SU-DHL-6 (cell line): Measurements from ENCODE around the gene ADCY5.

Experiments
- H2AFZ ChIP-seq: fragments of 200-600 bp; sonication (generic); 2 replicates; pipeline ENCODE4 v1.6.1; 2014; ENCODE audit warnings: low read depth, mild to moderate bottlenecking, moderate library complexity, mixed read lengths, antibody characterized with exemption, low read length; ENCODE audit not compliant: severe bottlenecking
- H3F3A ChIP-seq: fragments of 200-600 bp; shearing (Covaris generic); 2 replicates; pipeline ENCODE4 v1.6.0; 2016; ENCODE audit warnings: antibody characterized with exemption, mild to moderate bottlenecking; ENCODE audit not compliant: insufficient read depth
- H3K27ac ChIP-seq: fragments of 200-600 bp; sonication (generic); 2 replicates; pipeline ENCODE4 v1.5.1; 2016; ENCODE audit warnings: low read depth, mild to moderate bottlenecking, low read length, moderate library complexity, mixed read lengths
- H3K27me3 ChIP-seq: fragments of 200-600 bp; sonication (generic), shearing (Covaris generic); 2 replicates; pipeline ENCODE4 v1.6.0; 2014; ENCODE audit warnings: mild to moderate bottlenecking, low read length
- H3K36me3 ChIP-seq: fragments of 200-600 bp; sonication (generic); 2 replicates; pipeline ENCODE4 v1.6.1; 2014; ENCODE audit warnings: mild to moderate bottlenecking, low read length, mixed read lengths
- H3K4me2 ChIP-seq: fragments of 300-600, 200-600 bp; shearing (Covaris generic), sonication (generic); 2 replicates; pipeline ENCODE4 v1.6.0; 2014; ENCODE audit warnings: low read length, low read depth, mild to moderate bottlenecking; ENCODE audit not compliant: poor library complexity, severe bottlenecking
- H3K4me3 ChIP-seq: fragments of 200-600 bp; sonication (generic); 2 replicates; pipeline ENCODE4 v1.5.1; 2014; ENCODE audit warnings: antibody characterized with exemption, low read length, mild to moderate bottlenecking, mixed read lengths; ENCODE audit not compliant: insufficient read depth, poor library complexity, severe bottlenecking
- H3K79me2 ChIP-seq: fragments of 200-600 bp; sonication (generic); 2 replicates; pipeline ENCODE4 v1.6.1; 2014; ENCODE audit warnings: mild to moderate bottlenecking, low read length, moderate library complexity; ENCODE audit not compliant: insufficient read depth
- H3K9ac ChIP-seq: fragments of 200-600 bp; sonication (generic); 2 replicates; pipeline ENCODE4 v1.7.0; 2014; ENCODE audit warnings: mild to moderate bottlenecking, low read length
- H3K9me2 ChIP-seq: fragments of 200-600 bp; sonication (generic); replicated peaks from 2 replicates; pipeline ENCODE4 v1.6.1; 2014; ENCODE audit warnings: low read length; ENCODE audit not compliant: insufficient read depth
- H3K9me3 ChIP-seq: fragments of 200-600 bp; sonication (generic); 2 replicates; pipeline ENCODE4 v1.6.1; 2014; ENCODE audit warnings: low read length, mixed read lengths; ENCODE audit not compliant: insufficient read depth
- H4K20me1 ChIP-seq: fragments of 200-600 bp; sonication (generic); 2 replicates; pipeline ENCODE4 v1.6.1; 2014; ENCODE audit warnings: low read depth, mild to moderate bottlenecking, antibody characterized with exemption, low read length, moderate library complexity, mixed read lengths
- EZH2phosphoT487 ChIP-seq: fragments of 200-600 bp; sonication (generic), shearing (Covaris generic); conservative IDR thresholded peaks from 2 replicates; pipeline ENCODE4 v1.6.1; 2018; ENCODE audit warnings: mild to moderate bottlenecking, antibody characterized with exemption, low read length, moderate library complexity, mixed read lengths
- TF ChIP-seq, protein P1 (sequence below): fragments of 200-600 bp; sonication (generic); IDR thresholded peaks from one replicate; pipeline ENCODE4 v1.5.1; 2017; ENCODE audit warnings: antibody characterized with exemption, mild to moderate bottlenecking, low read length, moderate library complexity; ENCODE audit not compliant: insufficient read depth, poor library complexity, severe bottlenecking

Gene ADCY5

DNA sequence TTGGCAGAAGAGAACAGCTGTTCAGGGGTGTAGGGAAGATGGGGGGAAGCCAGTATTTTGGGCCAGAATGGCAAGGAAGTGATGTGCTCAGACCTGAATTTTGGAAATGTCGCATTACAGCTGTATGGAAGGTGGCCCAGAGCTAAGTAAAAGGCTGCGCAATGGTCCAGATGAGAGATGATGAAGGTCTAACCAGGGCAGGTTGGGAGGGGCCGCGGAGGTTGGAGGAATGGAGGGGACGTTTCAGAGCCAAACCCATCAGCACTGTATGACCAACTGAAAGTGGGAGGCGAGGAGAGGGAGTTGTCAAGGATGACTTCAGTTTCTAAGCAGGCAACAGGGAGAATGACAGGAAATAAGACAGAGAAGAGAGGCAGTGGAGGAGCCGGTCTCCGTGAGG lies 60.8 kb downstream of the ADCY5 start:
- no peaks in the 10 kb centered on the region for H3K36me3 ChIP-seq
- H3K9me3 ChIP-seq = no peaks in the 10 kb centered on the region
- no peaks in the 10 kb centered on the region for H4K20me1 ChIP-seq
- H3K4me2 ChIP-seq = no peak overlapping the region
- H3K4me3 ChIP-seq = no peak overlapping the region
- H2AFZ ChIP-seq = no peak overlapping the region
- H3K9me2 ChIP-seq = no peaks in the 10 kb centered on the region
- H3F3A ChIP-seq = no peaks in the 10 kb centered on the region
- H3K27ac ChIP-seq = no peak overlapping the region
- no peaks in the 10 kb centered on the region for H3K27me3 ChIP-seq
- no peak overlapping the region for H3K9ac ChIP-seq
- no peaks in the 10 kb centered on the region for H3K79me2 ChIP-seq
- no peak for TF ChIP-seq EZH2phosphoT487

DNA sequence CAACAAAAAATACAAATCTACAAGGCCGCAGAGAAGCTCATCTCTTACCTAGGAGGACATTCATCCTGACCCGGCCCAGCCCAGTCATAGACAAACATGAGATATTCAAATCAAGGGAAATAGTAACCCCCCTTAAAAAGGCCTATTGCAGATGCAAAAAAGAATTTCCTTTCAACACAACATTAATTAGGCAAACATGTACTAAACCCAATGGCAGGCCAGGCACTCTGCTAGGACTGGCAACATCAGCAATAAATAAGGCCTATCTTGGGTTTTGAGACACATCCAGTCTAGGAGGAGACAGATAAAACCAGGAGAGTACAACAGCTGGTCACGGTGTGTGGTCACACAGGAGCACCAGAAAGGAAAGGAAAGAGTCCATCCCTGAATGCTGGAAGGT lies 61.4 kb downstream of the ADCY5 start:
- no peak for TF ChIP-seq EZH2phosphoT487
- TF ChIP-seq, protein P1, sequence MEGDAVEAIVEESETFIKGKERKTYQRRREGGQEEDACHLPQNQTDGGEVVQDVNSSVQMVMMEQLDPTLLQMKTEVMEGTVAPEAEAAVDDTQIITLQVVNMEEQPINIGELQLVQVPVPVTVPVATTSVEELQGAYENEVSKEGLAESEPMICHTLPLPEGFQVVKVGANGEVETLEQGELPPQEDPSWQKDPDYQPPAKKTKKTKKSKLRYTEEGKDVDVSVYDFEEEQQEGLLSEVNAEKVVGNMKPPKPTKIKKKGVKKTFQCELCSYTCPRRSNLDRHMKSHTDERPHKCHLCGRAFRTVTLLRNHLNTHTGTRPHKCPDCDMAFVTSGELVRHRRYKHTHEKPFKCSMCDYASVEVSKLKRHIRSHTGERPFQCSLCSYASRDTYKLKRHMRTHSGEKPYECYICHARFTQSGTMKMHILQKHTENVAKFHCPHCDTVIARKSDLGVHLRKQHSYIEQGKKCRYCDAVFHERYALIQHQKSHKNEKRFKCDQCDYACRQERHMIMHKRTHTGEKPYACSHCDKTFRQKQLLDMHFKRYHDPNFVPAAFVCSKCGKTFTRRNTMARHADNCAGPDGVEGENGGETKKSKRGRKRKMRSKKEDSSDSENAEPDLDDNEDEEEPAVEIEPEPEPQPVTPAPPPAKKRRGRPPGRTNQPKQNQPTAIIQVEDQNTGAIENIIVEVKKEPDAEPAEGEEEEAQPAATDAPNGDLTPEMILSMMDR = no peak
- no peaks in the 10 kb centered on the region for H3K27me3 ChIP-seq

DNA sequence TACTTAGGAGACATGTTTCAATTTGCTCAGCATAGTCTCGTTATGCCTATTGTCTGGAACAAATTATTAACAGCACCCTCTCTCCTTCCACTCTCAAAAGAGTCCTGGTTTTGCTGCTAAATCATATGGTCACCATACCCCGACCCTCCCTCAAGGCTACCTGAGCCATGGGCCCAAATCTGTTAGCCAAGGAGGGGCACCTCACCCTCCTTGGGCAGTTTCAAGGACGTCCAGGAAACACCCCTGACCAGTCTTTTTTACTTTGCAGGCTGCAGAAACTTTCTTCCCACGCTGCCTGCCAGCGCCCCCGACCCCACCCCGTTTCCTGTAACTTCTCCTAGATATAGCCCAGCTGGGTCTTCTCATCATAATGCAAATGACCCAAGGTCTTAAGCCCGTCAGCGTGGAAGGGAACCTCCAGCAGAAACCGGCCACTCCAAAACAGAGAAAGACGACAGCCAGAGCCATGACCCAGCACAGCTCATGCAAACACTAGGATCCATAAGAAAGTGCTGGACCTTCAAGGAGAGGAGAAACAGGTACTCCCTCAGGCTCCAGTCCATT lies 62.3 kb downstream of the ADCY5 start:
- no peaks in the 10 kb centered on the region for H3K9me3 ChIP-seq
- no peaks in the 10 kb centered on the region for H3F3A ChIP-seq
- no peak overlapping the region for H3K27ac ChIP-seq
- no peak overlapping the region for H3K4me2 ChIP-seq
- no peaks in the 10 kb centered on the region for H3K79me2 ChIP-seq
- no peak overlapping the region for H2AFZ ChIP-seq
- no peaks in the 10 kb centered on the region for H4K20me1 ChIP-seq
- no peak for TF ChIP-seq EZH2phosphoT487
- TF ChIP-seq, protein P1 = no peak
- H3K9me2 ChIP-seq = no peaks in the 10 kb centered on the region
- no peak overlapping the region for H3K9ac ChIP-seq
- H3K4me3 ChIP-seq = no peak overlapping the region
- no peaks in the 10 kb centered on the region for H3K36me3 ChIP-seq
- no peaks in the 10 kb centered on the region for H3K27me3 ChIP-seq

More for the DNA sequence above, 61.4 kb downstream of the ADCY5 start:
- Histone ChIP-seq H3K79me2 (no peaks in the 10 kb centered on the region), H3F3A (no peaks in the 10 kb centered on the region), H3K4me2 (no peak overlapping the region), H3K9me3 (no peaks in the 10 kb centered on the region), H3K36me3 (no peaks in the 10 kb centered on the region), H4K20me1 (no peaks in the 10 kb centered on the region), H3K9me2 (no peaks in the 10 kb centered on the region), H2AFZ (no peak overlapping the region), H3K9ac (no peak overlapping the region), H3K27ac (no peak overlapping the region), H3K4me3 (no peak overlapping the region)

DNA sequence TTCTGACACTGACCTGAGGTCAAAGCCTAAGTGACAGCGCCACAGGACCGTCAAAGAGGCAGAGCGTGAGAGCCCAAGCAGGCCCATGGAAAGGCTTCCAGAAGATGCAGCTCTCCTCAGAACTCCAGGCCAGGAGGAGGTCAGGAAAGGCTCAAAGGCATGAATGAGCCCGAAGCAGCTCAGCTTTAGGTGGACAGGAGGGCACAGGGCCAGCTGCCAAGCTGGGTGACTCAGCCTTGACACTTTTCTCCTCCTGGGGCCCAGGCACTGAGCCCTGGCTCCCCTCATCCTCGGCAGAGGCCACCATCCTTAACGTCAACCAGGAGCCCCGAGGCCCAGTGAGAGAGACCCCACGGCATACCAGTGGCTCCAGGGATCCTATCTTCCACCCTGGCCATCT lies 62.9 kb downstream of the ADCY5 start:
- no peak overlapping the region for H2AFZ ChIP-seq
- H3K79me2 ChIP-seq = no peaks in the 10 kb centered on the region
- no peak overlapping the region for H3K27ac ChIP-seq
- no peak overlapping the region for H3K9ac ChIP-seq
- no peaks in the 10 kb centered on the region for H3K9me3 ChIP-seq
- no peaks in the 10 kb centered on the region for H3K36me3 ChIP-seq
- no peak overlapping the region for H3K4me2 ChIP-seq
- no peaks in the 10 kb centered on the region for H3K27me3 ChIP-seq
- TF ChIP-seq EZH2phosphoT487 = no peak
- TF ChIP-seq, protein P1 = no peak
- H3K9me2 ChIP-seq = no peaks in the 10 kb centered on the region
- H3F3A ChIP-seq = no peaks in the 10 kb centered on the region
- no peak overlapping the region for H3K4me3 ChIP-seq
- H4K20me1 ChIP-seq = no peaks in the 10 kb centered on the region
